PC-9 (cell line): Measurements from ENCODE around the gene TAF3.

Experiments
- CTCF ChIP-seq: fragments of 200-600 bp; sonication (generic); conservative IDR thresholded peaks from 2 replicates; pipeline ENCODE4 v1.6.1; 2017; ENCODE audit warnings: mixed run types, antibody characterized with exemption, mild to moderate bottlenecking, moderate library complexity
- EZH2 ChIP-seq: fragments of 200-600 bp; sonication (generic); IDR thresholded peaks from 2 replicates; pipeline ENCODE4 v1.8.0; 2017; ENCODE audit warnings: antibody characterized with exemption, low read depth

GRCh38 chr10:7787857-7788638, 30.3 kb upstream of the TAF3 start, which contains the start of the genes ATP5F1C and KIN:
- TF ChIP-seq CTCF (no peak), EZH2 (no peak)
